OCI-LY1 (cell line): ENCODE results near the gene NFILZ.

Experiments
- H2AFZ ChIP-seq: fragments of 200-600 bp; sonication (generic), shearing (Covaris generic); 2 replicates; pipeline ENCODE4 v1.6.0; 2014; ENCODE audit warnings: antibody characterized with exemption, mild to moderate bottlenecking, low read length
- H3F3A ChIP-seq: fragments of 200-600 bp; sonication (generic), shearing (Covaris generic); 2 replicates; pipeline ENCODE4 v1.6.0; 2014; ENCODE audit warnings: mild to moderate bottlenecking, antibody characterized with exemption, low read length, moderate library complexity; ENCODE audit not compliant: insufficient read depth
- H3K27ac ChIP-seq: fragments of 200-600 bp; sonication (generic); 2 replicates; pipeline ENCODE4 v1.5.1; 2014; ENCODE audit warnings: low read length, mixed run types, mild to moderate bottlenecking, low read depth; ENCODE audit not compliant: poor library complexity, severe bottlenecking
- H3K27me3 ChIP-seq: fragments of 200-600 bp; sonication (generic); 2 replicates; pipeline ENCODE4 v1.6.0; 2014; ENCODE audit warnings: antibody characterized with exemption, mild to moderate bottlenecking, low read length, moderate library complexity; ENCODE audit not compliant: insufficient read depth
- H3K36me3 ChIP-seq: fragments of 200-600 bp; sonication (generic); 2 replicates; pipeline ENCODE4 v1.6.1; 2014; ENCODE audit warnings: mild to moderate bottlenecking, antibody characterized with exemption, low read length, moderate library complexity, mixed read lengths; ENCODE audit not compliant: insufficient read depth
- H3K4me1 ChIP-seq: fragments of 200-600 bp; sonication (generic); 2 replicates; pipeline ENCODE4 v1.5.1; 2014; ENCODE audit warnings: mild to moderate bottlenecking, low read length, moderate library complexity; ENCODE audit not compliant: insufficient read depth, severe bottlenecking
- H3K4me2 ChIP-seq: fragments of 200-600 bp; sonication (generic), shearing (Covaris generic); 2 replicates; pipeline ENCODE4 v1.6.1; 2014; ENCODE audit warnings: low read length
- H3K4me3 ChIP-seq: fragments of 200-600 bp; sonication (generic); 2 replicates; pipeline ENCODE4 v1.5.1; 2014; ENCODE audit warnings: low read length, low read depth, mild to moderate bottlenecking, mixed read lengths; ENCODE audit not compliant: poor library complexity, severe bottlenecking
- H3K79me2 ChIP-seq: fragments of 200-600 bp; shearing (Covaris generic); 2 replicates; pipeline ENCODE4 v1.6.1; 2016; ENCODE audit warnings: mixed run types, low read length, mixed read lengths; ENCODE audit not compliant: insufficient read depth
- H3K9ac ChIP-seq: fragments of 200-600 bp; sonication (generic), shearing (Covaris generic); 2 replicates; pipeline ENCODE4 v1.6.1; 2014; ENCODE audit warnings: mild to moderate bottlenecking, low read length, mixed read lengths
- H3K9me2 ChIP-seq: fragments of 200-600 bp; sonication (generic), shearing (Covaris generic); 2 replicates; pipeline ENCODE4 v1.6.1; 2014; ENCODE audit warnings: low read depth, mild to moderate bottlenecking, low read length, mixed read lengths
- H3K9me3 ChIP-seq: fragments of 200-600 bp; shearing (Covaris generic); 2 replicates; pipeline ENCODE4 v1.6.1; 2014; ENCODE audit warnings: low read length, mixed read lengths
- H4K20me1 ChIP-seq: fragments of 200-600 bp; sonication (generic), shearing (Covaris generic); 2 replicates; pipeline ENCODE4 v1.6.0; 2016; ENCODE audit warnings: mild to moderate bottlenecking, low read length; ENCODE audit not compliant: insufficient read depth
- EZH2 ChIP-seq: fragments of 200-600 bp; sonication (generic), shearing (Covaris generic); IDR thresholded peaks from 2 replicates; pipeline ENCODE4 v1.8.0; 2017; ENCODE audit warnings: borderline replicate concordance, mixed run types, mild to moderate bottlenecking, antibody characterized with exemption, low read length, moderate library complexity, mixed read lengths
- TF ChIP-seq, protein P1 (sequence below): fragments of 200-600 bp; sonication (generic), shearing (Covaris generic); IDR thresholded peaks from 2 replicates; pipeline ENCODE4 v1.5.1; 2017; ENCODE audit warnings: mild to moderate bottlenecking, antibody characterized with exemption, low read length, moderate library complexity, mixed read lengths

The NFILZ gene

DNA sequence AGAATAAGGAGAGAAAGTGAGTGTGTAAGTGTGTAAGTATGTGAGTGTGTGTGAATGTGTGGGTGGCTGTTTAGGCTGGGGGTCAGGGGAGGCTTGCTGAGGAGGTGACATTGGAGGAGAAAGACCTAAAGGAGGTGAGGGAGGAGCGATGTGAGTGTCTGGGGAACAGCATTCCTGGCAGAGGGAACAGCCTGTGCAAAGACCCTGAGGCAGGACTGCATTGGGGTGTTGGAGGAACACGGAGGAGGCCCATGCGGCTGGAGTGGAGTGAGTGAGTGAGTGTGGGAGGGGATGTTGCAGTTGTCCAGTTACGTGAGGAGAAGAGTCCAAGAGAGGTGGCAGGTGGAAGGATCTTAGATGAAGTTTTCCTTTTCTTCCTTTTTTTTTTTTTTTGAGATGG is 31.8 kb downstream of the NFILZ start:
- Histone ChIP-seq H3K4me2 (no peak overlapping the region), H3K9me2 (no peaks in the 10 kb centered on the region), H3K9ac (no peak overlapping the region), H3K4me1 (no peaks in the 10 kb centered on the region), H4K20me1 (no peaks in the 10 kb centered on the region), H3F3A (no peaks in the 10 kb centered on the region), H2AFZ (no peak overlapping the region), H3K27me3 (no peaks in the 10 kb centered on the region), H3K9me3 (no peaks in the 10 kb centered on the region), H3K27ac (no peak overlapping the region), H3K36me3 (no peaks in the 10 kb centered on the region), H3K4me3 (no peak overlapping the region), H3K79me2 (no peaks in the 10 kb centered on the region)
- TF ChIP-seq, protein P1, sequence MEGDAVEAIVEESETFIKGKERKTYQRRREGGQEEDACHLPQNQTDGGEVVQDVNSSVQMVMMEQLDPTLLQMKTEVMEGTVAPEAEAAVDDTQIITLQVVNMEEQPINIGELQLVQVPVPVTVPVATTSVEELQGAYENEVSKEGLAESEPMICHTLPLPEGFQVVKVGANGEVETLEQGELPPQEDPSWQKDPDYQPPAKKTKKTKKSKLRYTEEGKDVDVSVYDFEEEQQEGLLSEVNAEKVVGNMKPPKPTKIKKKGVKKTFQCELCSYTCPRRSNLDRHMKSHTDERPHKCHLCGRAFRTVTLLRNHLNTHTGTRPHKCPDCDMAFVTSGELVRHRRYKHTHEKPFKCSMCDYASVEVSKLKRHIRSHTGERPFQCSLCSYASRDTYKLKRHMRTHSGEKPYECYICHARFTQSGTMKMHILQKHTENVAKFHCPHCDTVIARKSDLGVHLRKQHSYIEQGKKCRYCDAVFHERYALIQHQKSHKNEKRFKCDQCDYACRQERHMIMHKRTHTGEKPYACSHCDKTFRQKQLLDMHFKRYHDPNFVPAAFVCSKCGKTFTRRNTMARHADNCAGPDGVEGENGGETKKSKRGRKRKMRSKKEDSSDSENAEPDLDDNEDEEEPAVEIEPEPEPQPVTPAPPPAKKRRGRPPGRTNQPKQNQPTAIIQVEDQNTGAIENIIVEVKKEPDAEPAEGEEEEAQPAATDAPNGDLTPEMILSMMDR = no peak
- TF ChIP-seq EZH2 = no peak

GRCh38 chr19:8663920-8664670 is 33.7 kb downstream of the NFILZ start:
- Histone ChIP-seq H3K27ac (no peak overlapping the region), H2AFZ (no peak overlapping the region), H4K20me1 (no peaks in the 10 kb centered on the region), H3F3A (no peaks in the 10 kb centered on the region), H3K4me1 (no peaks in the 10 kb centered on the region), H3K4me2 (no peak overlapping the region), H3K9me3 (no peaks in the 10 kb centered on the region), H3K27me3 (no peaks in the 10 kb centered on the region), H3K9ac (no peak overlapping the region), H3K9me2 (no peaks in the 10 kb centered on the region), H3K4me3 (no peak overlapping the region), H3K36me3 (no peaks in the 10 kb centered on the region), H3K79me2 (no peaks in the 10 kb centered on the region)
- TF ChIP-seq, protein P1 = no peak

DNA sequence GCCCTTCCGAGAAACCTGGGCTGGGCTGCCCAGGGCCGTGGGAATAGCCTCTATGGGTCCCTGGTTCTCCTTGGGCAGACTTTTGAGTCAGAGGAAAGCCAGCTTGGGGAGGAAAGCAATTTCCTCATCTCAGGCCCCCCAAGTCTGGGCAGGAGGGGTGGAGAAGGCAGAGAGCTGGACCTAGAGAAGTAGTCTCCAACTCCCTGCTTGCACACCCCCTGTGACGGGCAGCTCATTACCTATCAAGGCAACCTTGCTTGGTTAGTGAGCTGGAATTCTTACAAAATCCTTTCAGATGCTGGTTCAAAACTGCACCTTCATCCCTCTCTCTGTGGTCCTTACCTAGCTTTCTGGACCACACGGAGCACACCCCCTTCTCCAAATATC is 34.2 kb downstream of the NFILZ start:
- Histone ChIP-seq H3K4me3 (no peak overlapping the region), H3K9ac (no peak overlapping the region), H3K4me2 (no peak overlapping the region), H3K9me3 (no peaks in the 10 kb centered on the region), H3K36me3 (no peaks in the 10 kb centered on the region), H3F3A (no peaks in the 10 kb centered on the region), H3K4me1 (no peaks in the 10 kb centered on the region), H3K27ac (no peak overlapping the region), H2AFZ (no peak overlapping the region), H3K9me2 (no peaks in the 10 kb centered on the region), H3K27me3 (no peaks in the 10 kb centered on the region), H3K79me2 (no peaks in the 10 kb centered on the region), H4K20me1 (no peaks in the 10 kb centered on the region)
- TF ChIP-seq, protein P1 = no peak
- no peak for TF ChIP-seq EZH2
